H9 (cell line): ENCODE measurements around the gene PDK2. TPM values are rescaled to one million over a fixed set of nuclear protein-coding genes. Genes with fewer than 3 reads are reported as not detected.
A peak's percentile ranks its signal among the peaks of the same experiment; 100 is the strongest.

Experiments used
- DNase-seq: peaks from one replicate; pipeline ENCODE4 v3.0.0-alpha.2; 2017
- H2AFZ ChIP-seq: one replicate; pipeline ENCODE4 v1.6.1; 2013; ENCODE audit warnings: mild to moderate bottlenecking, low read length, control low read depth, moderate library complexity
- H2AK5ac ChIP-seq: 2 replicates; pipeline ENCODE4 v1.6.1; 2013; ENCODE audit warnings: low read length, control low read depth, mixed read lengths; ENCODE audit not compliant: insufficient read length
- H2BK120ac ChIP-seq: one replicate; pipeline ENCODE4 v1.6.1; 2013; ENCODE audit warnings: low read depth, mild to moderate bottlenecking, low read length, control low read depth, inconsistent platforms; ENCODE audit not compliant: poor library complexity, severe bottlenecking
- H2BK12ac ChIP-seq: 2 replicates; pipeline ENCODE4 v1.6.1; 2013; ENCODE audit warnings: low read length, control low read depth, mixed read lengths, low read depth; ENCODE audit not compliant: insufficient read length
- H2BK15ac ChIP-seq: 2 replicates; pipeline ENCODE4 v1.6.1; 2013; ENCODE audit warnings: low read depth, low read length, control low read depth
- H2BK20ac ChIP-seq: one replicate; pipeline ENCODE4 v1.6.1; 2013; ENCODE audit warnings: low read depth, mild to moderate bottlenecking, low read length, control low read depth, inconsistent platforms; ENCODE audit not compliant: poor library complexity, severe bottlenecking
- H2BK5ac ChIP-seq: 2 replicates; pipeline ENCODE4 v1.6.1; 2013; ENCODE audit warnings: low read length, control low read depth, mixed read lengths; ENCODE audit not compliant: insufficient read length
- H3K14ac ChIP-seq: 2 replicates; pipeline ENCODE4 v1.6.1; 2013; ENCODE audit warnings: low read length, control low read depth; ENCODE audit not compliant: insufficient read depth
- H3K18ac ChIP-seq: 2 replicates; pipeline ENCODE4 v1.6.1; 2013; ENCODE audit warnings: low read depth, mild to moderate bottlenecking, mixed read lengths, low read length, control low read depth; ENCODE audit not compliant: insufficient read length
- H3K23ac ChIP-seq: 2 replicates; pipeline ENCODE4 v1.6.1; 2013; ENCODE audit warnings: low read length, control low read depth, mixed read lengths, low read depth; ENCODE audit not compliant: insufficient read length
- H3K23me2 ChIP-seq: 2 replicates; pipeline ENCODE4 v1.6.1; 2013; ENCODE audit warnings: low read depth, mild to moderate bottlenecking, mixed read lengths, low read length, control low read depth; ENCODE audit not compliant: insufficient read length, poor library complexity, severe bottlenecking
- H3K27ac ChIP-seq: 2 replicates; pipeline ENCODE4 v1.5.1; 2013; ENCODE audit warnings: low read length, control low read depth, mixed read lengths, low read depth; ENCODE audit not compliant: insufficient read length
- H3K27me3 ChIP-seq: 2 replicates; pipeline ENCODE4 v1.6.1; 2013; ENCODE audit warnings: low read length, control low read depth, inconsistent platforms; ENCODE audit not compliant: insufficient read depth
- H3K4ac ChIP-seq: 2 replicates; pipeline ENCODE4 v1.6.1; 2013; ENCODE audit warnings: low read depth, mild to moderate bottlenecking, control low read depth, inconsistent platforms, low read length, moderate library complexity
- H3K4me1 ChIP-seq: 2 replicates; pipeline ENCODE4 v1.6.1; 2013; ENCODE audit warnings: low read length, control low read depth, inconsistent platforms; ENCODE audit not compliant: insufficient read depth
- H3K4me2 ChIP-seq: 2 replicates; pipeline ENCODE4 v1.6.1; 2013; ENCODE audit warnings: low read length, control low read depth, mixed read lengths; ENCODE audit not compliant: insufficient read length, insufficient read depth
- H3K56ac ChIP-seq: 2 replicates; pipeline ENCODE4 v1.6.1; 2013; ENCODE audit warnings: low read depth, mild to moderate bottlenecking, mixed read lengths, low read length, control low read depth; ENCODE audit not compliant: insufficient read length
- H3K79me1 ChIP-seq: 2 replicates; pipeline ENCODE4 v1.6.1; 2013; ENCODE audit warnings: low read depth, mild to moderate bottlenecking, moderate library complexity, low read length, control low read depth, inconsistent platforms; ENCODE audit not compliant: insufficient read depth, poor library complexity, severe bottlenecking
- H3K79me2 ChIP-seq: 2 replicates; pipeline ENCODE4 v1.6.1; 2013; ENCODE audit warnings: low read length, control low read depth, inconsistent platforms; ENCODE audit not compliant: insufficient read depth
- H3K9ac ChIP-seq: 2 replicates; pipeline ENCODE4 v1.6.1; 2013; ENCODE audit warnings: low read length, control low read depth, mixed read lengths; ENCODE audit not compliant: insufficient read length; ENCODE audit errors: extremely low read depth
- H3K9me3 ChIP-seq: one replicate; pipeline ENCODE4 v1.6.1; 2013; ENCODE audit warnings: low read depth, low read length, inconsistent platforms; ENCODE audit not compliant: control insufficient read depth
- H3T11ph ChIP-seq: one replicate; pipeline ENCODE4 v1.6.1; 2013; ENCODE audit warnings: mild to moderate bottlenecking, low read length, control low read depth, inconsistent platforms
- H4K20me1 ChIP-seq: one replicate; pipeline ENCODE4 v1.6.1; 2013; ENCODE audit not compliant: control insufficient read depth, insufficient read length, insufficient read depth
- H4K5ac ChIP-seq: 2 replicates; pipeline ENCODE4 v1.6.1; 2013; ENCODE audit warnings: low read depth, mild to moderate bottlenecking, mixed read lengths, low read length, control low read depth; ENCODE audit not compliant: insufficient read length
- H4K8ac ChIP-seq: replicated peaks from 2 replicates; pipeline ENCODE4 v1.6.1; 2013; ENCODE audit warnings: low read length, control low read depth, mixed read lengths, low read depth; ENCODE audit not compliant: insufficient read length
- H4K91ac ChIP-seq: 2 replicates; pipeline ENCODE4 v1.6.1; 2013; ENCODE audit warnings: low read depth, mild to moderate bottlenecking, moderate library complexity, mixed read lengths, low read length, control low read depth; ENCODE audit not compliant: insufficient read length
- H3K27ac Mint-ChIP-seq, 3 experiments: 2 replicates in 2 of 3; 3 replicates in 1 of 3; pipeline ENCODE4 v1.8.0; 2020 to 2021; ENCODE audit warnings: mixed read lengths in 3 of 3, mild to moderate bottlenecking in 1 of 3, moderate library complexity in 1 of 3
- H3K27me3 Mint-ChIP-seq: 2 replicates; pipeline ENCODE4 v1.8.0; 2021; ENCODE audit warnings: low read depth, mild to moderate bottlenecking, moderate library complexity, mixed read lengths
- H3K36me3 Mint-ChIP-seq, 3 experiments: 2 replicates in 2 of 3; 3 replicates in 1 of 3; pipeline ENCODE4 v1.8.0; 2020 to 2021; ENCODE audit warnings: low read depth in 3 of 3, mixed read lengths in 3 of 3; ENCODE audit not compliant: insufficient read depth in 1 of 3
- H3K4me1 Mint-ChIP-seq, 2 experiments: 2 replicates each; pipeline ENCODE4 v1.8.0; 2020; ENCODE audit warnings: mixed read lengths in 2 of 2
- H3K4me3 Mint-ChIP-seq, 2 experiments: 2 replicates in 1 of 2; 3 replicates in 1 of 2; pipeline ENCODE4 v1.8.0; 2020 to 2021; ENCODE audit warnings: mild to moderate bottlenecking in 2 of 2, mixed read lengths in 2 of 2, moderate library complexity in 1 of 2
- H3K9me3 Mint-ChIP-seq, 2 experiments: 2 replicates in 1 of 2; 3 replicates in 1 of 2; pipeline ENCODE4 v1.8.0; 2020; ENCODE audit warnings: mild to moderate bottlenecking in 2 of 2, mixed read lengths in 2 of 2, moderate library complexity in 1 of 2
- WGBS: extraction: QIAGEN DNeasy Blood & Tissue Kit; methylation state at CpG from one replicate; pipeline ENCODE4 v1.1.7; 2013; ENCODE audit warnings: missing lambda C conversion rate, low lambda C conversion rate, mixed read lengths; ENCODE audit not compliant: insufficient read length; ENCODE audit errors: extremely low coverage; 5-methylcytosine and 5-hydroxymethylcytosine counted together
- total RNA-seq: library from RNA; stranded (reverse); gene quantifications from 2 replicates; pipeline ENCODE4 v1.2.1, GENCODE V29; 2021
- TF ChIP-seq, protein P1 (sequence below): fragments of 200-600 bp; sonication (generic); conservative IDR thresholded peaks from 3 replicates; pipeline ENCODE4 v1.8.0; 2021; ENCODE audit warnings: antibody characterized with exemption, mild to moderate bottlenecking

PDK2 gene
- total RNA-seq, 1 experiment from 2014 or later: 19.9 TPM

DNA sequence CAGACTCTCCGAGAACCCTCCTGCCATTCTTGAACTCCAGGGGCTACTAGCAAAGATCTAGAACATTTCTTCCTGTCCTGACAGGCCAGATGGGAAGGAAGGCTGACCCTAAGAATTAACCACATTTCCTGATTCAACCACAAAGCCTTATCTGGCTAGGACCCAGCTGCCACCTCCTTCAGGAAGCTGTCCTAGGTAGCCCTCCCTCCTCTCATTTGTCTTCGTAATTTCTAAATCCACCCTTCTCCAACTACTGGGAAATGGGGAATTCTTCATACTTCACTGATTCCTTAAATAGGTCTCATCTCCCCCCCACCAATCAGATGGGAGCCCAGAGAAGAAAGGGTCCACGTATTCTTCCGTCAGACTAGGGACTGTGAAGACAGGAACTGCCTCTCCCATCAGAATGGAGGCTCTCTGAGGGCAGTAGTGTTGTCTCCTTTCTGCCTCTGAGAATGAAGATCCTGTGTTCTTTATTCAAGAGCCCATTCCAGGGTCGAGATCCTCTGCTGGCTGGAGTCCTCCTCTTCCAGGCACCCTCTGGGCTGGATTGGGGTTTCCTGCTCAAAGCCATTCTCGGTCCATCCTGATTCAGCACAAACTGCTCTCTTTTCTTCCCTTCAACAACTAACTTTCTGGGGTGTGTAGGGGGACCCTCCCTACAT, 32.7 kb downstream of the PDK2 start:
- no peak overlapping the region for H3K4ac ChIP-seq
- no peak overlapping the region for H3K27ac ChIP-seq
- H3K79me2 ChIP-seq: no peaks in the 10 kb centered on the region
- no peaks in the 10 kb centered on the region for H3K79me1 ChIP-seq
- H3K9me3 ChIP-seq: no peaks in the 10 kb centered on the region
- H4K20me1 ChIP-seq: no peaks in the 10 kb centered on the region
- no peak overlapping the region for H2BK15ac ChIP-seq
- H3K4me2 ChIP-seq: peak overlapping the region; percentile 1
- peaks cover 12% of the 10 kb centered on the region for H3K23me2 ChIP-seq
- Mint-ChIP-seq H3K27ac (peak overlapping the region in 1 of 3 experiments; percentile 96; a peak in 2 of 7 replicates), H3K27me3 (peaks cover 42% of the 10 kb centered on the region), H3K36me3 (no peaks in the 10 kb centered on the region; a peak in 1 of 7 replicates), H3K4me1 (peaks cover 36 to 59% of the 10 kb centered on the region in 2 experiments), H3K9me3 (no peaks in the 10 kb centered on the region; a peak in 1 of 5 replicates), H3K4me3 (peak overlapping the region in 1 of 2 experiments; percentile 93; a peak in 3 of 5 replicates)
- H3K4me1 ChIP-seq: peaks cover 8% of the 10 kb centered on the region; the same call in 1 of the 2 replicates
- no peak overlapping the region for H3K56ac ChIP-seq
- no peak overlapping the region for H4K5ac ChIP-seq
- no peak overlapping the region for H3K18ac ChIP-seq
- no peak overlapping the region for H2AK5ac ChIP-seq
- no peak overlapping the region for H3K14ac ChIP-seq
- no peak overlapping the region for H2BK20ac ChIP-seq
- H4K8ac ChIP-seq: no peak overlapping the region
- H2BK5ac ChIP-seq: no peak overlapping the region
- no peaks in the 10 kb centered on the region; the same call in 1 of the 2 replicates for H3K27me3 ChIP-seq
- no peak overlapping the region for H3T11ph ChIP-seq
- TF ChIP-seq, protein P1, sequence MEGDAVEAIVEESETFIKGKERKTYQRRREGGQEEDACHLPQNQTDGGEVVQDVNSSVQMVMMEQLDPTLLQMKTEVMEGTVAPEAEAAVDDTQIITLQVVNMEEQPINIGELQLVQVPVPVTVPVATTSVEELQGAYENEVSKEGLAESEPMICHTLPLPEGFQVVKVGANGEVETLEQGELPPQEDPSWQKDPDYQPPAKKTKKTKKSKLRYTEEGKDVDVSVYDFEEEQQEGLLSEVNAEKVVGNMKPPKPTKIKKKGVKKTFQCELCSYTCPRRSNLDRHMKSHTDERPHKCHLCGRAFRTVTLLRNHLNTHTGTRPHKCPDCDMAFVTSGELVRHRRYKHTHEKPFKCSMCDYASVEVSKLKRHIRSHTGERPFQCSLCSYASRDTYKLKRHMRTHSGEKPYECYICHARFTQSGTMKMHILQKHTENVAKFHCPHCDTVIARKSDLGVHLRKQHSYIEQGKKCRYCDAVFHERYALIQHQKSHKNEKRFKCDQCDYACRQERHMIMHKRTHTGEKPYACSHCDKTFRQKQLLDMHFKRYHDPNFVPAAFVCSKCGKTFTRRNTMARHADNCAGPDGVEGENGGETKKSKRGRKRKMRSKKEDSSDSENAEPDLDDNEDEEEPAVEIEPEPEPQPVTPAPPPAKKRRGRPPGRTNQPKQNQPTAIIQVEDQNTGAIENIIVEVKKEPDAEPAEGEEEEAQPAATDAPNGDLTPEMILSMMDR: no peak
- DNase-seq: no peak
- no peak overlapping the region for H2BK120ac ChIP-seq
- no peak overlapping the region for H3K23ac ChIP-seq
- H2BK12ac ChIP-seq: no peak overlapping the region
- WGBS: no CpG with 5 or more reads among the region's 6 CpGs
- no peak overlapping the region for H2AFZ ChIP-seq
- no peak overlapping the region for H4K91ac ChIP-seq
- no peak overlapping the region for H3K9ac ChIP-seq
